Adrenal gland (tissue), 12 donors: ENCODE data around the gene ECI1. TPM values are rescaled to one million over a fixed set of nuclear protein-coding genes. Genes with fewer than 3 reads are reported as not detected.

ENCODE experiments used
- DNase-seq, 7 donors: peaks; one replicate each; pipeline ENCODE4 v3.0.0-alpha.2; 2019 to 2020
- H3K27ac ChIP-seq, 5 donors: fragments of 200-600 bp; sonication (generic) in 4 of 5; 1 replicate in 3 of 5; 2 replicates in 2 of 5; pipeline versions ENCODE4 v1.5.1 to v1.8.0; 2016 to 2020; ENCODE audit warnings: mild to moderate bottlenecking in 1 of 5
- H3K27me3 ChIP-seq: fragments of 200-600 bp; 2 replicates; pipeline ENCODE4 v1.8.0; 2021
- H3K36me3 ChIP-seq, 2 donors: fragments of 200-600 bp; replicated peaks in 1 of 2; 1 replicate in 1 of 2; 2 replicates in 1 of 2; pipeline versions ENCODE4 v1.5.1 to v1.8.0; 2018 to 2022
- H3K4me1 ChIP-seq, 2 donors: fragments of 200-600 bp; replicated peaks in 1 of 2; 1 replicate in 1 of 2; 2 replicates in 1 of 2; pipeline versions ENCODE4 v1.5.1 to v1.8.0; 2018 to 2021
- H3K4me3 ChIP-seq, 4 donors: fragments of 200-600 bp; sonication (generic) in 3 of 4; one replicate each; pipeline ENCODE4 v1.5.1; 2016 to 2018
- H3K9me3 ChIP-seq, 3 donors: fragments of 200-600 bp; sonication (generic) in 1 of 3; replicated peaks in 1 of 3; 1 replicate in 2 of 3; 2 replicates in 1 of 3; pipeline versions ENCODE4 v1.5.1 to v1.8.0; 2016 to 2021
- CTCF ChIP-seq, 6 experiments: fragments of 450-650 bp in 4 of 6; fragments of 200-600 bp in 2 of 6; sonication (generic) in 1 of 6; IDR thresholded peaks; 1 replicate in 5 of 6; 2 replicates in 1 of 6; pipeline versions ENCODE4 v1.5.1 to v1.8.0; 2016 to 2021; ENCODE audit warnings: antibody characterized with exemption in 6 of 6, mild to moderate bottlenecking in 2 of 6, moderate library complexity in 1 of 6
- POLR2A ChIP-seq, 2 donors: fragments of 450-650 bp; IDR thresholded peaks; one replicate each; pipeline ENCODE4 v1.6.1; 2017; ENCODE audit warnings: antibody characterized with exemption in 2 of 2, mild to moderate bottlenecking in 2 of 2, moderate library complexity in 1 of 2
- WGBS, 4 donors: extraction: QIAGEN DNeasy Blood & Tissue Kit in 2 of 4; methylation state at CpG; one replicate each; pipeline versions ENCODE4 v1.1.5 to v1.1.7; 2013 to 2017; 5-methylcytosine and 5-hydroxymethylcytosine counted together
- intact Hi-C, 2 donors: fragments of 100-400 bp; cut with DNase I; formaldehyde crosslinking; loops; one replicate each; pipeline versions ENCODE4 v1.14.1 to v1.15.0; 2022 to 2023
- polyA plus RNA-seq, 3 donors: library from polyadenylated mRNA; stranded (reverse); fragments of 200-250 nt in 2 of 3; fragments of 350-450 nt in 1 of 3; fragmentation: Illumina TruSeq in 1 of 3; extraction: RNeasy Lipid Tissue Mini Kit (QIAGEN cat#74804) in 1 of 3; gene quantifications; one replicate each; pipeline ENCODE4 v1.2.3, GENCODE V29; 2013 to 2014
- total RNA-seq, 9 donors: library from RNA; depleted of rRNA in 4 of 9; stranded (reverse); fragments of >200 nt in 4 of 9; fragments of 120-200 nt in 1 of 9; fragmentation: NEBNext Ultra II Directional in 1 of 9; extraction: Animal tissue kit (Norgen Biotek cat#: 25700) in 1 of 9; gene quantifications; one replicate each; pipeline versions ENCODE4 v1.1.0 to v1.2.4, GENCODE V29; 2013 to 2023
- donor health status: healthy with polysubstance abuse.
- donor health status: Bipolar disorder and iron deficiency.
- donor health status: DM: yes; HTN: yes; CAD: no.
- donor health status: DM: no; HTN: no; CAD: no.
- donor health status: DM: no; HTN: no; CAD: no.
- donor health status: DM: yes; HTN: yes; CAD: no.

ECI1 gene
- total and polyA plus RNA-seq, 12 donors = 5.8 to 172 (median 63.7) TPM

- H3K9me3 ChIP-seq = no peaks in the 10 kb centered on the region
- no peak overlapping the region for H3K4me3 ChIP-seq
- peaks cover 14% of the 10 kb centered on the region for H3K27me3 ChIP-seq
- no peak overlapping the region for H3K27ac ChIP-seq
- H3K4me1 ChIP-seq = peaks cover 0 to 8% of the 10 kb centered on the region in 2 donors
- 35 to 61% (median 39%) methylated on average over 18 to 32 of the region's 32 CpGs; no CpG with 5 or more reads in 1 of the 4 donors for WGBS, 4 donors
- intact Hi-C loops = no loop called here
- H3K36me3 ChIP-seq = no peaks in the 10 kb centered on the region
- no peak for DNase-seq
- TF ChIP-seq POLR2A (IDR thresholded peaks at IDR 0.05) = no peak
- TF ChIP-seq CTCF (IDR thresholded peaks at IDR 0.05) = no peak
These were observed 54.3 kb downstream of the ECI1 start for GRCh38 chr16:2196981-2197511.

GRCh38 chr16:2196162-2196980, 55.0 kb downstream of the ECI1 start, which contains the start of gene CASKIN1:
Gene CASKIN1 (minus strand): TSS chr16:2196605. CDS start chr16:2196432, 173 bp downstream.
- Histone ChIP-seq H3K27me3 (peaks cover 14% of the 10 kb centered on the region), H3K27ac (no peak within 1 kb of the TSS), H3K4me1 (peaks cover 0 to 8% of the 10 kb centered on the region in 2 donors), H3K9me3 (no peaks in the 10 kb centered on the region), H3K36me3 (no peaks in the 10 kb centered on the region), H3K4me3 (peak within 1 kb of the TSS in 1 of 4 donors; percentile 48)
- WGBS, 4 donors = 1 to 10% (median 1%) methylated on average over 2 to 100 of the region's 129 CpGs; no CpG with 5 or more reads in 1 of the 4 donors
- DNase-seq = no peak
- intact Hi-C loops = no loop called here
- no peak for TF ChIP-seq CTCF (IDR thresholded peaks at IDR 0.05)

GRCh38 chr16:2195322-2196161, 55.8 kb downstream of the ECI1 start:
- H3K36me3 ChIP-seq = no peaks in the 10 kb centered on the region
- peak overlapping the region in 1 of 4 donors; percentile 48 for H3K4me3 ChIP-seq
- no peaks in the 10 kb centered on the region for H3K9me3 ChIP-seq
- DNase-seq = no peak
- H3K27me3 ChIP-seq = peaks cover 14% of the 10 kb centered on the region
- WGBS, 4 donors = 4 to 21% (median 10%) methylated on average over 17 to 49 of the region's 49 CpGs; no CpG with 5 or more reads in 1 of the 4 donors
- H3K27ac ChIP-seq = no peak overlapping the region
- intact Hi-C loops = no loop called here
- TF ChIP-seq POLR2A (IDR thresholded peaks at IDR 0.05) (no peak), CTCF (IDR thresholded peaks at IDR 0.05) (no peak)
- H3K4me1 ChIP-seq = peaks cover 0 to 8% of the 10 kb centered on the region in 2 donors

- Histone ChIP-seq H3K9me3 (no peaks in the 10 kb centered on the region), H3K4me1 (peaks cover 0 to 8% of the 10 kb centered on the region in 2 donors), H3K27me3 (peaks cover 14% of the 10 kb centered on the region), H3K4me3 (no peak overlapping the region), H3K36me3 (no peaks in the 10 kb centered on the region), H3K27ac (no peak overlapping the region)
- TF ChIP-seq CTCF (IDR thresholded peaks at IDR 0.05) (peak in 4 of 6 experiments; percentile 9 to 42 (median 24)), POLR2A (IDR thresholded peaks at IDR 0.05) (no peak)
- DNase-seq = no peak
- 27 to 38% (median 36%) methylated on average over 7 to 10 of the region's 10 CpGs for WGBS, 4 donors
- intact Hi-C loops = no loop called here
These were observed 56.5 kb downstream of the ECI1 start for GRCh38 chr16:2194852-2195321.
